ENCODE data around the gene CDCP2. TPM values are rescaled to one million over a fixed set of nuclear protein-coding genes. Genes with fewer than 3 reads are reported as not detected.

The CDCP2 gene
- total RNA-seq, 1 donor from 2014 or later, result not detected

DNA sequence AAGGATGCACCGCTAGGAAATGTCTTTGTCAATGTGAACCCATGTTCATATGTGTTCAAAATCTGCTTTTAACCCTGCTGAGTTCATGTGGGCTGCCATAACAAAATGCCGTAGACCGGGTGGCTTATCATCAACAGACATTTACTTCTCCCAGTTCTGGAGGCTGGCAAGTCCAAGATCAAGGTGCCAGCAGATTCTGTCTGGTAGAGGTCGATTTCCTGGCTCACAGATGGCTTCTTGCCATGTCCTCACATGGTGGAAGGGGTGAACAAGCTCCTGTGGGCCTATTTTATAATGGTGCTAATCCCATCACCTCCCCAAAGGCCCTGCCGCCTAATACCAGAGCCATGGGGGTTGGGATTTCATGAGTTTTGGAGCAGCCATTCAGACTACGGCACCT lies 4.6 kb upstream of the CDCP2 start:
- H3K27me3 ChIP-seq, result no peaks in the 10 kb centered on the region
- no peaks in the 10 kb centered on the region for H3K36me3 ChIP-seq
- H3K9me3 ChIP-seq, result no peaks in the 10 kb centered on the region
- TF ChIP-seq, protein P1, sequence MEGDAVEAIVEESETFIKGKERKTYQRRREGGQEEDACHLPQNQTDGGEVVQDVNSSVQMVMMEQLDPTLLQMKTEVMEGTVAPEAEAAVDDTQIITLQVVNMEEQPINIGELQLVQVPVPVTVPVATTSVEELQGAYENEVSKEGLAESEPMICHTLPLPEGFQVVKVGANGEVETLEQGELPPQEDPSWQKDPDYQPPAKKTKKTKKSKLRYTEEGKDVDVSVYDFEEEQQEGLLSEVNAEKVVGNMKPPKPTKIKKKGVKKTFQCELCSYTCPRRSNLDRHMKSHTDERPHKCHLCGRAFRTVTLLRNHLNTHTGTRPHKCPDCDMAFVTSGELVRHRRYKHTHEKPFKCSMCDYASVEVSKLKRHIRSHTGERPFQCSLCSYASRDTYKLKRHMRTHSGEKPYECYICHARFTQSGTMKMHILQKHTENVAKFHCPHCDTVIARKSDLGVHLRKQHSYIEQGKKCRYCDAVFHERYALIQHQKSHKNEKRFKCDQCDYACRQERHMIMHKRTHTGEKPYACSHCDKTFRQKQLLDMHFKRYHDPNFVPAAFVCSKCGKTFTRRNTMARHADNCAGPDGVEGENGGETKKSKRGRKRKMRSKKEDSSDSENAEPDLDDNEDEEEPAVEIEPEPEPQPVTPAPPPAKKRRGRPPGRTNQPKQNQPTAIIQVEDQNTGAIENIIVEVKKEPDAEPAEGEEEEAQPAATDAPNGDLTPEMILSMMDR (IDR thresholded peaks at IDR 0.05), result no peak
- TF ChIP-seq POLR2A (IDR thresholded peaks at IDR 0.05) (no peak), POLR2AphosphoS5 (IDR thresholded peaks at IDR 0.05; ENCODE audit: insufficient read depth in 1 of 2, low read depth in 1 of 2) (no peak)
- H3K4me1 ChIP-seq, result peaks cover 18% of the 10 kb centered on the region
- H3K27ac ChIP-seq, result no peak overlapping the region
- no peak overlapping the region for H3K4me3 ChIP-seq
- intact Hi-C loops (cut with DNase I), result no loop called here
- DNase-seq (ENCODE audit: extremely low spot score in 2 of 2), result no peak

DNA sequence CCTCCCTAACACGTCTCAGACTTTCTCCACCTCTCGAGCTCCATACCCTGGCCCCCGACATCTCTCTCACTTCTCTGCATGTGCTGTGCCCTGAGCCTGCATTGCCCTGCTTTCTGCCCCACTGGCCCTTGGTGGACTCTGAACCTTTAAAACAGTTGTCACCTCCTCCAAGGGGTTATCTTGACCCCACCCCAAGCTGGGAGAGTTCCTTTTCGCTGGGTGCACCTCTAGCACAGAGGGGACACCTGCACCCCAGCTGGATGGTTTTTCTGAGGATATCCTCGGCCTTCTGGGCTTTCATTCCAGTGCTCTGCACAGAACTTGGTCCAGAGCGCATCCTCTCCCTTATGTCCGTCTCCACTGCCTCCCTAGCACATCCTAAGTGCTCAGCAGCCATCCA lies 4.2 kb upstream of the CDCP2 start:
- Histone ChIP-seq H3K4me1 (peaks cover 18% of the 10 kb centered on the region), H3K27ac (no peak overlapping the region), H3K4me3 (no peak overlapping the region), H3K27me3 (no peaks in the 10 kb centered on the region), H3K36me3 (no peaks in the 10 kb centered on the region), H3K9me3 (no peaks in the 10 kb centered on the region)
- TF ChIP-seq, protein P1 (IDR thresholded peaks at IDR 0.05), result no peak
- no peak for TF ChIP-seq POLR2A (IDR thresholded peaks at IDR 0.05)
- TF ChIP-seq POLR2AphosphoS5 (IDR thresholded peaks at IDR 0.05; ENCODE audit: insufficient read depth in 1 of 2, low read depth in 1 of 2), result no peak
- no peak for DNase-seq (ENCODE audit: extremely low spot score in 2 of 2)
- intact Hi-C loops (cut with DNase I), result no loop called here

DNA sequence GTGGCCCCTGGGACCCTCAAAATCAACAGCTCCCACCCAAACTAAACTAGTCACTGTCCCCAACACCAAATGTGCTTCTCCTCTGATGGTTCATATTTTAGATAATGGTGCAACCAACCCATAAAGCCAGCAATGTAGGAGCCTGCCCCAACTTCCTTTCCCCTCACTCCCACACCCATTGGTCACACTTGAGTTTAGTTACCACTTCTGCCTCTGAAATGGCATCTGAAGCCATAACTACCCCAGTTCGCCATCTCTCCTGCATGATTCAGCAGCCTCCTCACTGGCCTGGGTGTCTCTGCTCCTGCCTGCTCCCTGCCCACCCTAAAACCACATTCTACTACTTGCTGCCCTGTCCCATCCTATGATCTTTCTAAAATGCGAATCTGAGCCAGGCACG lies 3.4 kb upstream of the CDCP2 start:
- intact Hi-C loops (cut with DNase I), result no loop called here
- no peaks in the 10 kb centered on the region for H3K9me3 ChIP-seq
- H3K4me1 ChIP-seq, result peaks cover 18% of the 10 kb centered on the region
- no peaks in the 10 kb centered on the region for H3K36me3 ChIP-seq
- TF ChIP-seq POLR2AphosphoS5 (IDR thresholded peaks at IDR 0.05; ENCODE audit: insufficient read depth in 1 of 2, low read depth in 1 of 2), result no peak
- TF ChIP-seq, protein P1 (IDR thresholded peaks at IDR 0.05), result no peak
- TF ChIP-seq POLR2A (IDR thresholded peaks at IDR 0.05), result no peak
- no peak overlapping the region for H3K4me3 ChIP-seq
- no peak overlapping the region for H3K27ac ChIP-seq
- DNase-seq (ENCODE audit: extremely low spot score in 2 of 2), result no peak
- H3K27me3 ChIP-seq, result no peaks in the 10 kb centered on the region

DNA sequence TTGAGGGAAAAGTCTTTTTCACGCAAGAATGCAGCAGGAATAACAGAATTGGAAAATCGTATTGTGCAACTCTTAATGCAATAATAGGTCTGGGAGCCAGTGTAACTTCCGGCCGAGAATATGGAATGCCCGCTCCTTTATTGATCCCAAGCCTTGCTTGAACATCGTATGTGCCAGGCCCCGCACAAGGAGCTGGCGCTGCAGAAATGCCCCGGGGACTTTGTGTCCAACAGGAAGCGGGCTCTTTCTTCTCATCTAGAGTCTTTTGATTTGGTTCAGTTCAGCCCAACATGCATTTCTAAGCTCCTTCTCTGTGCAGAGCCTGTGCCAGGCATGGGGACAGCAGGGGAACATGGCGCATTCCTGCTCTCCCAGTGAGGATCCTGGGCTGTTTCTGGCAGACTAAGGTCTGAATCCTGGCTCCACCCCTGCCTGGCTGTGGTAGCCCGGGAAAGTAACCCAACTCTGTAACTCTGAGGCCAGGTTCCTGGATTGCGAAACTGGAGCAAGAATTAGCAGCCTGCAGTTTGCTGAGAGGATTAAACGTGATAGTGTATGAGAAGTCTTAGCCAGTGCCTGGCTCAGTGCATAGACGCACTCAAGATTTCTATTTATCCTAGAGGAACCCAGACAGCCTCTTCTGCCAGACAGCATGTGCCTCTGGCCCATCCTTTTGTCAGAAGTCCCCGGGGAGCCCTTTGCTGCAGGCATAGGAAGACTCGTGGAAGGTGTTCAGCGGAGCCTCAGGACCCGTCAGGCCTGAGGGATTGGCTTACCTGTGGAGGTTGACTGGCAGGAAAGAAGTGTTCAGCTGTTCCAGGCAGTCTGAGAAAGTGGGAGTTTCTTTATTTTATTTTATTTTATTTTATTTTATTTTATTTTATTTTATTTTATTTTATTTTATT lies 987 bp upstream of the CDCP2 start:
- Histone ChIP-seq H3K4me1 (peaks cover 18% of the 10 kb centered on the region), H3K36me3 (no peaks in the 10 kb centered on the region), H3K9me3 (no peaks in the 10 kb centered on the region), H3K27me3 (no peaks in the 10 kb centered on the region), H3K4me3 (no peak overlapping the region), H3K27ac (peak overlapping the region; percentile 39)
- intact Hi-C loops (cut with DNase I), result no loop called here
- DNase-seq (ENCODE audit: extremely low spot score in 2 of 2), result no peak
- peak; percentile 55 to 63 for TF ChIP-seq POLR2AphosphoS5 (IDR thresholded peaks at IDR 0.05; ENCODE audit: insufficient read depth in 1 of 2, low read depth in 1 of 2)
- TF ChIP-seq, protein P1 (IDR thresholded peaks at IDR 0.05), result no peak

DNA sequence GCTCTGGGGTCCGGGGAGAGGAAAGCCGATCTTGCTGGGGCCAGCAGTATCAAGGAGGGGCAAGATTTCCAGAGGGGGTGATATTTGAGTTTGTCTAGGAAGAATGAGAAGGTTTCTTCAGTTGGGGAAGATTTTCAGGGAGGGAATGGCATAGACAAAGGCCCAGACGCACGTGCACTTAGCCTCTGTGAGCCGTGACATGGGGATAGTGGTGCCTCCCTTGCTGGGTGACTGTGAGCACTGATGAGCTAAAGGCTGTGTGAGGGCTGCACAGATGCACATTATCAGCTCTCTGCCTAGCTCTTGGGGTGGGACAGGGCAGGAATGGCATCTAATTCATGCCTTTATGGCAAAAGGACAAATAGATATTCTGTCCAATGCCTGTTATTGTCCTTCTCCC lies 1.8 kb downstream of the CDCP2 start:
- DNase-seq (ENCODE audit: extremely low spot score in 2 of 2), result no peak
- Histone ChIP-seq H3K4me1 (peaks cover 18% of the 10 kb centered on the region), H3K27me3 (no peaks in the 10 kb centered on the region), H3K4me3 (no peak overlapping the region), H3K27ac (no peak overlapping the region), H3K36me3 (no peaks in the 10 kb centered on the region), H3K9me3 (no peaks in the 10 kb centered on the region)
- TF ChIP-seq POLR2AphosphoS5 (IDR thresholded peaks at IDR 0.05; ENCODE audit: insufficient read depth in 1 of 2, low read depth in 1 of 2), result no peak
- no peak for TF ChIP-seq POLR2A (IDR thresholded peaks at IDR 0.05)
- TF ChIP-seq, protein P1 (IDR thresholded peaks at IDR 0.05), result no peak
- intact Hi-C loops (cut with DNase I), result no loop called here
